Measurements from ENCODE around the gene JPT2.
A peak's percentile ranks its signal among the peaks of the same experiment; 100 is the strongest.

Gene JPT2

GRCh38 chr16:1743376-1744337 is 65.6 kb downstream of the JPT2 start:
- H3K4me3 ChIP-seq (ENCODE audit: low read length) = no peak overlapping the region
- no peak for TF ChIP-seq CTCF (conservative IDR thresholded peaks at IDR 0.05; ENCODE audit: low read length)
- DNase-seq (ENCODE audit: low read depth) = no peak

DNA sequence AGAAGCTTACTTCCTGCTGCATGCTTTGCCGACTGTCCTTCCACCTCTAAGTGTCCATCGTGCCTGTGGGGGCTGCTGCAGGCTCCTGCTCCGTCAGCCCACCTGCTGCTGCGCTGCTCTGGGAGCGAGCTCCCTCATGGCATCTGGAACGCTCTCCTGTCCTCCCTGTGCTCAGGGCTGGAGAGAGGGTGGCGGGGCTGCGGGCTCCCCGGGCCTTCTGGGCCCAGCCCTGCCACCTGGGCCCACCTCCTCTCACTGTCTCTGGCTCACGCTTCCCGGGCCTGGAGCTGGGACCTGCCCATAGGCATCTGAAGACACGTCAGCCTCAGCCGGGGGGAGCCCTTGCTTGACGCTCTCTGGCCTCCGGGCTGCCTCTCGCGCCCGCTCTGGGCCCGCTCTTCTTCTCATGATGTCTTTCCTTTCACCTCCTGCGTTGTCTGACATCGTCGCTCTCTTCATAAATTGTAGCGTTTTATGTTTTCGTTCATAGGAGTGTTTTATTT is 66.3 kb downstream of the JPT2 start:
- TF ChIP-seq CTCF (conservative IDR thresholded peaks at IDR 0.05; ENCODE audit: low read length) = no peak
- H3K4me3 ChIP-seq (ENCODE audit: low read length) = no peak overlapping the region
- DNase-seq (ENCODE audit: low read depth) = no peak

GRCh38 chr16:1745181-1745899 is 67.3 kb downstream of the JPT2 start:
- DNase-seq (ENCODE audit: low read depth) = peak; percentile 79
- H3K4me3 ChIP-seq (ENCODE audit: low read length) = no peak overlapping the region
- TF ChIP-seq CTCF (conservative IDR thresholded peaks at IDR 0.05; ENCODE audit: low read length) = no peak

GRCh38 chr16:1745900-1746692 is 68.0 kb downstream of the JPT2 start:
- DNase-seq (ENCODE audit: low read depth) = peak; percentile 57
- no peak overlapping the region for H3K4me3 ChIP-seq (ENCODE audit: low read length)
- no peak for TF ChIP-seq CTCF (conservative IDR thresholded peaks at IDR 0.05; ENCODE audit: low read length)

DNA sequence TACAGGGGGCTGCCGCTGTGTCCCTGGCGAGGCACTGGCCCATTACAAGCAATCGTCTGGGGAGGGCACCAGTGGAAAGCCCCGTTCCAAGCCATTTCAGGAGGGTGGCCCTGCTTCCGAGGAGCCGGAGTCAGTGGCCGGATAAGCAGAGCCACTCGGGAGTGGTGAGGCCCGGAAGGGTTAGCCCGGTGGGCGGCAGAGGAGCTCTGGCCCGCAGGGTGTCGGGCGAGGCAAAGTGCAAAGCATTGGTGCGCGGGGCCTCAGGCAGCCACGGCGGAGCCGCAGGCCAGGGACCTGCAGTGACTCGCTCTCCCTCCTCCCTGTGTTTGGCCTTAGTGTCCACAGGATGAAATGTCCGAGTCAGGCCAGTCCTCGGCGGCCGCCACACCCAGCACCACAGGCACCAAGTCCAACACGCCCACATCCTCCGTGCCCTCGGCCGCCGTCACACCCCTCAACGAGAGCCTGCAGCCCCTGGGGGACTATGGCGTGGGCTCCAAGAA is 68.7 kb downstream of the JPT2 start:
- no peak for TF ChIP-seq CTCF (conservative IDR thresholded peaks at IDR 0.05; ENCODE audit: low read length)
- H3K4me3 ChIP-seq (ENCODE audit: low read length) = no peak overlapping the region
- no peak for DNase-seq (ENCODE audit: low read depth)

- H3K4me3 ChIP-seq (ENCODE audit: low read length) = no peak overlapping the region
- no peak for TF ChIP-seq CTCF (conservative IDR thresholded peaks at IDR 0.05; ENCODE audit: low read length)
- no peak for DNase-seq (ENCODE audit: low read depth)
These were observed 69.9 kb downstream of the JPT2 start for GRCh38 chr16:1747934-1748333.

Data from AG10803 (cell line).